GM12878 (cell line): Measurements from ENCODE around the gene GABRB2. TPM values are rescaled to one million over a fixed set of nuclear protein-coding genes. Genes with fewer than 3 reads are reported as not detected.

Source experiments
- ATAC-seq: fragments of 200-7000 bp; cut with Tn5 transposase; 3 replicates; pipeline ENCODE4 v1.9.1; 2020; ENCODE audit warnings: mild to moderate bottlenecking, moderate library complexity
- BruUV-seq: library from RNA; stranded (reverse); fragments of 400-500 nt; replicated peaks from 2 replicates; lab custom pipeline; 2021; lab: Mats Ljungman, UMichigan
- CTCF ChIA-PET: fragments of 300-600 bp; sonication (Branson Sonifier 250); formaldehyde crosslinking; extraction: SDS; loops from one replicate; lab custom pipeline; 2021; ENCODE audit warnings: inconsistent platforms; lab: Yijun Ruan, JAX
- POLR2A ChIA-PET: fragments of 350-600 bp; formaldehyde crosslinking; extraction: SDS; loops from one replicate; lab custom pipeline; 2021; ENCODE audit warnings: inconsistent platforms; lab: Charles Lee
- RAD21 ChIA-PET: fragments of 300-600 bp; sonication (Branson Sonifier 250); formaldehyde crosslinking; loops from one replicate; lab custom pipeline; 2023; ENCODE audit warnings: antibody characterized with exemption; ENCODE audit not compliant: unreplicated experiment; lab: Charles Lee
- SMC1A ChIA-PET: fragments of 300-600 bp; sonication (Branson Sonifier 250); formaldehyde crosslinking; loops from one replicate; lab custom pipeline; 2023; ENCODE audit not compliant: unreplicated experiment, uncharacterized antibody; lab: Charles Lee
- DNase-seq: peaks from one replicate; pipeline ENCODE4 v3.0.0-alpha.2; 2011; ENCODE audit warnings: low read depth, low spot score
- FAIRE-seq: peaks from 3 replicates; lab custom pipeline; 2011; peaks lifted over from hg19 to GRCh38; lab: Jason Lieb, UNC
- H2AFZ ChIP-seq: 2 replicates; pipeline ENCODE4 v1.6.0; 2011; ENCODE audit warnings: low read depth, low read length, control low read depth; ENCODE audit not compliant: control insufficient read depth
- H3K27ac ChIP-seq: 2 replicates; pipeline ENCODE4 v1.5.1; 2011; ENCODE audit warnings: control low read depth; ENCODE audit not compliant: control insufficient read depth, insufficient read depth
- H3K27me3 ChIP-seq, 2 experiments: replicated peaks in 1 of 2; 2 replicates each; pipeline versions ENCODE4 v1.6.0 to v1.6.1; 2011; ENCODE audit warnings: low read length in 1 of 2; ENCODE audit not compliant: control insufficient read depth in 2 of 2, insufficient read depth in 2 of 2
- H3K36me3 ChIP-seq, 2 experiments: 2 replicates each; pipeline ENCODE4 v1.5.1; 2011; ENCODE audit warnings: low read length in 1 of 2; ENCODE audit not compliant: control insufficient read depth in 2 of 2, insufficient read depth in 2 of 2
- H3K4me1 ChIP-seq: 2 replicates; pipeline ENCODE4 v1.6.1; 2011; ENCODE audit warnings: mild to moderate bottlenecking, low read length, moderate library complexity, mixed read lengths; ENCODE audit not compliant: control insufficient read depth, insufficient read depth
- H3K4me2 ChIP-seq: 2 replicates; pipeline ENCODE4 v1.6.0; 2011; ENCODE audit warnings: control low read depth; ENCODE audit not compliant: control insufficient read depth, insufficient read depth
- H3K4me3 ChIP-seq: fragments of 200-600 bp; sonication (generic); 2 replicates; pipeline ENCODE4 v1.5.1; 2016
- H3K79me2 ChIP-seq: 2 replicates; pipeline ENCODE4 v1.6.0; 2011; ENCODE audit warnings: low read length; ENCODE audit not compliant: control insufficient read depth, insufficient read depth
- H3K9ac ChIP-seq: 2 replicates; pipeline ENCODE4 v1.8.0; 2011; ENCODE audit warnings: low read length, control low read depth, mixed read lengths; ENCODE audit not compliant: control insufficient read depth, insufficient read depth
- H3K9me3 ChIP-seq: replicated peaks from 3 replicates; pipeline ENCODE4 v1.5.1; 2011; ENCODE audit warnings: mild to moderate bottlenecking, low read length; ENCODE audit not compliant: control insufficient read depth, insufficient read depth
- H4K20me1 ChIP-seq: 2 replicates; pipeline ENCODE4 v1.6.0; 2011; ENCODE audit not compliant: control insufficient read depth, insufficient read depth
- BCL11A ChIP-seq: IDR thresholded peaks from 2 replicates; pipeline ENCODE4 v1.6.1; 2011; ENCODE audit warnings: low read depth, low read length
- CHD1 ChIP-seq: IDR thresholded peaks from 2 replicates; pipeline ENCODE4 v1.6.1; 2012; ENCODE audit warnings: low read depth, low read length, improper control_type of control experiment
- ETV6 ChIP-seq, 2 experiments: fragments of 450-650 bp in 1 of 2; IDR thresholded peaks in 1 of 2; conservative IDR thresholded peaks in 1 of 2; 2 replicates each; pipeline ENCODE4 v1.6.1; 2014; ENCODE audit warnings: antibody characterized with exemption in 1 of 2, borderline replicate concordance in 1 of 2, low read depth in 1 of 2, mild to moderate bottlenecking in 1 of 2, moderate library complexity in 1 of 2
- FOS ChIP-seq: IDR thresholded peaks from 3 replicates; pipeline ENCODE4 v1.6.1; 2011; ENCODE audit warnings: borderline replicate concordance; ENCODE audit not compliant: insufficient read length; ENCODE audit errors: extremely low read depth
- JUND ChIP-seq: IDR thresholded peaks from 2 replicates; pipeline ENCODE4 v1.6.1; 2012; ENCODE audit warnings: low read depth, mild to moderate bottlenecking, low read length, improper control_type of control experiment, moderate library complexity
- MYB ChIP-seq: fragments of 150-350 bp; IDR thresholded peaks from 2 replicates; pipeline ENCODE4 v1.6.1; 2014; ENCODE audit warnings: mild to moderate bottlenecking, low read depth, low read length, borderline replicate concordance
- POLR2A ChIP-seq: IDR thresholded peaks from 2 replicates; pipeline ENCODE4 v1.6.1; 2011; ENCODE audit warnings: low read depth, mild to moderate bottlenecking, low read length
- SMAD1 ChIP-seq: fragments of 450-650 bp; IDR thresholded peaks from 2 replicates; pipeline ENCODE4 v1.6.1; 2018; ENCODE audit warnings: mild to moderate bottlenecking, low read depth; ENCODE audit not compliant: partially characterized antibody
- SMAD5 ChIP-seq: IDR thresholded peaks from 2 replicates; pipeline ENCODE4 v1.6.1; 2016; ENCODE audit warnings: antibody characterized with exemption, low read depth
- YY1 ChIP-seq: IDR thresholded peaks from 2 replicates; pipeline ENCODE4 v1.6.1; 2011; ENCODE audit warnings: low read depth, mild to moderate bottlenecking, low read length
- ZZZ3 ChIP-seq: IDR thresholded peaks from 2 replicates; pipeline ENCODE4 v1.6.1; 2011; ENCODE audit warnings: low read depth; ENCODE audit not compliant: control insufficient read depth, insufficient read length
- WGBS: methylation state at CpG from one replicate; pipeline ENCODE4 v1.1.6; 2016; ENCODE audit warnings: low lambda C conversion rate; ENCODE audit not compliant: insufficient replicate concordance, insufficient coverage; ENCODE audit errors: missing lambda C conversion rate; 5-methylcytosine and 5-hydroxymethylcytosine counted together
- in situ Hi-C: fragments of 300-500 bp; cut with MboI; formaldehyde crosslinking; loops from 9 replicates; pipeline ENCODE4 v1.14.3; 2018; ENCODE audit warnings: mixed read lengths
- intact Hi-C: fragments of 100-400 bp; cut with micrococcal nuclease; formaldehyde crosslinking; loops from one replicate; pipeline ENCODE4 v1.14.2; 2022; ENCODE audit not compliant: unreplicated experiment
- polyA plus RNA-seq, 11 experiments: library from polyadenylated mRNA; depleted of rRNA in 4 of 11; unstranded in 6 of 11; stranded (reverse) in 5 of 11; fragments of >200 nt; fragmentation: Nextera tagmentation in 4 of 11; fragmentation: Illumina TruSeq in 1 of 11; extraction: Ambion mirVana in 4 of 11; extraction: Trizol in 1 of 11; gene quantifications; 1 replicate in 1 of 11; 2 replicates in 10 of 11; pipeline versions ENCODE4 v1.2.1 to v1.2.3, GENCODE V29; 2011 to 2016; ENCODE audit warnings: inconsistent platforms in 2 of 11, missing spikeins in 2 of 11, low read depth in 1 of 11
- total RNA-seq, 4 experiments: library from RNA; depleted of rRNA in 3 of 4; stranded (reverse); fragments of >200 nt in 3 of 4; fragmentation: Illumina TruSeq in 1 of 4; extraction: Trizol in 1 of 4; gene quantifications; 2 replicates each; pipeline versions ENCODE4 v1.2.1 to v1.2.3, GENCODE V29; 2013 to 2021
- TF ChIP-seq, protein P1 (sequence below): fragments of 450-650 bp; formaldehyde crosslinking; IDR thresholded peaks from 2 replicates; pipeline ENCODE4 v1.4.0; 2022; ENCODE audit warnings: mild to moderate bottlenecking, moderate library complexity

Gene GABRB2
- total and polyA plus RNA-seq, 10 of the 15 experiments (the other 5 are each of a cell fraction or from before 2014, with no cell fraction given): 0.12 to 0.85 (median 0.43) TPM

DNA sequence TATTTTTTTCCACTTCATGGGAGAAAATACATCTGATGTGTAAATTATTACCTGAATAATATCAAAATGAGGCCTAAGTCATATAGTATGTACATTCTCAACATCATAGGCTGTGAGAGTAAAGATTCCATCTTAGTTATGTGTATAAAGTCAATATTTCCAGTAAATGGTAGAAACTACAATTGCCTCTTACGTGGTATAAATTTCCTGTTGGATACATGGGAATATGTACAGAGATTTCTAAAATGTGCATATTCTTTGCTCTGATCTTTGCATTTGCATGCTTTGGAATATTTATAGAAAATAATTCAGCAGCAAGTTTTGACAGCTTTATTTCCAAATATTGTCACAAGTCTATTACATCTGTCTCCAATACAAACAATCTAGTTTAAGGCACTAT, 78.8 kb downstream of the GABRB2 start:
- BruUV-seq: no TSS peak
- ChIA-PET POLR2A (no interaction called here), RAD21 (no interaction called here), SMC1A (interaction anchor here (0.8 to 1.6 kb wide), 2 partner anchors 10 to 20 kb away, joined by 3 to 4 read pairs; no protein-coding TSS in a partner anchor), CTCF (no interaction called here)
- in situ Hi-C loops: no loop called here
- FAIRE-seq (no peak), DNase-seq (no peak), ATAC-seq (no peak)
- Histone ChIP-seq H3K27me3 (no peaks in the 10 kb centered on the region), H2AFZ (no peak overlapping the region), H3K9me3 (no peaks in the 10 kb centered on the region; the same call in 2 of the 3 replicates), H3K4me2 (no peak overlapping the region), H3K36me3 (no peaks in the 10 kb centered on the region), H3K79me2 (no peaks in the 10 kb centered on the region), H3K4me3 (no peak overlapping the region), H3K27ac (no peak overlapping the region), H3K9ac (no peak overlapping the region), H4K20me1 (no peaks in the 10 kb centered on the region), H3K4me1 (no peaks in the 10 kb centered on the region)
- TF ChIP-seq POLR2A (no peak), FOS (no peak)
- WGBS: 0% methylated on average over 1 of the region's 1 CpG
- intact Hi-C loops: no loop called here

DNA sequence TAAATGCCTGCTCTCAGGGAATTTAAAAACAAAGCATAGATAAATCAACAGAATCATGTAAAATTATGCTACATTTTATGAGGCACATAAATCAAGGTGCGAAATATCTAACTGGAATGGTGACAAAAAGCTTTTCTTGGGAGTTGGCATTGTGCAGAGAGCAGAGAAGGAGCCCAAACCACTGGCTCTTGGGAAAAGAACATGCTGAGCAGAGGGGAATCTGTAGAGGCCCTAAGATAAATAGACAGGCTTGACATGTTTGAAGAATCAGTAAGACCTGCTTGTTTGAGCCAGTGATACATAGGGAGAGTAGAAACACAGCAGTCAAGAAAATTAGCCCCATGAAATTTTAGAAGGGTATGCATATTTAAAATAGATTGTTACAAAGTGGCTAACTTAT, 85.8 kb downstream of the GABRB2 start:
- no peak overlapping the region for H3K4me2 ChIP-seq
- no peak overlapping the region for H3K4me3 ChIP-seq
- POLR2A ChIA-PET: no interaction called here
- H3K9me3 ChIP-seq: no peaks in the 10 kb centered on the region
- whole genome bisulfite sequencing: 18% methylated on average over 1 of the region's 1 CpG
- H3K79me2 ChIP-seq: no peaks in the 10 kb centered on the region
- H4K20me1 ChIP-seq: no peaks in the 10 kb centered on the region
- SMC1A ChIA-PET: no interaction called here
- no peak overlapping the region for H2AFZ ChIP-seq
- H3K36me3 ChIP-seq: no peaks in the 10 kb centered on the region
- no peaks in the 10 kb centered on the region for H3K27me3 ChIP-seq
- no peak for ATAC-seq
- TF ChIP-seq MYB (no peak), JUND (no peak), ZZZ3 (no peak), SMAD5 (no peak), CHD1 (no peak), YY1 (no peak), SMAD1 (no peak), BCL11A (no peak), ETV6 (conservative IDR thresholded peaks at IDR 0.05 in 1 of 2, IDR thresholded peaks at IDR 0.05 in 1 of 2; ENCODE audit: borderline replicate concordance in 1 of 2, low read depth in 1 of 2) (no peak)
- TF ChIP-seq, protein P1, sequence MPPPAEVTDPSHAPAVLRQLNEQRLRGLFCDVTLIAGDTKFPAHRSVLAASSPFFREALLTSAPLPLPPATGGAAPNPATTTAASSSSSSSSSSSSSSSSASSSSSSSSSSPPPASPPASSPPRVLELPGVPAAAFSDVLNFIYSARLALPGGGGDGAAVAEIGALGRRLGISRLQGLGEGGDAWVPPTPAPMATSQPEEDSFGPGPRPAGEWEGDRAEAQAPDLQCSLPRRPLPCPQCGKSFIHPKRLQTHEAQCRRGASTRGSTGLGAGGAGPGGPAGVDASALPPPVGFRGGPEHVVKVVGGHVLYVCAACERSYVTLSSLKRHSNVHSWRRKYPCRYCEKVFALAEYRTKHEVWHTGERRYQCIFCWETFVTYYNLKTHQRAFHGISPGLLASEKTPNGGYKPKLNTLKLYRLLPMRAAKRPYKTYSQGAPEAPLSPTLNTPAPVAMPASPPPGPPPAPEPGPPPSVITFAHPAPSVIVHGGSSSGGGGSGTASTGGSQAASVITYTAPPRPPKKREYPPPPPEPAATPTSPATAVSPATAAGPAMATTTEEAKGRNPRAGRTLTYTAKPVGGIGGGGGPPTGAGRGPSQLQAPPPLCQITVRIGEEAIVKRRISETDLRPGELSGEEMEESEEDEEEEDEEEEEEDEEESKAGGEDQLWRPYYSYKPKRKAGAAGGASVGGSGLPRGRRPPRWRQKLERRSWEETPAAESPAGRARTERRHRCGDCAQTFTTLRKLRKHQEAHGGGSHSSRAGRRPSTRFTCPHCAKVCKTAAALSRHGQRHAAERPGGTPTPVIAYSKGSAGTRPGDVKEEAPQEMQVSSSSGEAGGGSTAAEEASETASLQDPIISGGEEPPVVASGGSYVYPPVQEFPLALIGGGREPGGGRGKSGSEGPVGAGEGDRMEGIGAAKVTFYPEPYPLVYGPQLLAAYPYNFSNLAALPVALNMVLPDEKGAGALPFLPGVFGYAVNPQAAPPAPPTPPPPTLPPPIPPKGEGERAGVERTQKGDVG (CRISPR knock-in tag): no peak
- RAD21 ChIA-PET: no interaction called here
- H3K4me1 ChIP-seq: no peaks in the 10 kb centered on the region
- CTCF ChIA-PET: no interaction called here
- H3K9ac ChIP-seq: no peak overlapping the region
- intact Hi-C loops: no loop called here
- no peak for FAIRE-seq
- no TSS peak for BruUV-seq
- no peak overlapping the region for H3K27ac ChIP-seq
- in situ Hi-C loops: no loop called here
- DNase-seq: no peak
